NCI-H2081 treated with DMSO at 0.1 percent for 48 hours (cell line): ENCODE results near the gene CATSPERD.

Source experiments
- DNase-seq: peaks from one replicate; lab custom pipeline; 2025; lab: John Stamatoyannopoulos, UW

Gene CATSPERD

DNA sequence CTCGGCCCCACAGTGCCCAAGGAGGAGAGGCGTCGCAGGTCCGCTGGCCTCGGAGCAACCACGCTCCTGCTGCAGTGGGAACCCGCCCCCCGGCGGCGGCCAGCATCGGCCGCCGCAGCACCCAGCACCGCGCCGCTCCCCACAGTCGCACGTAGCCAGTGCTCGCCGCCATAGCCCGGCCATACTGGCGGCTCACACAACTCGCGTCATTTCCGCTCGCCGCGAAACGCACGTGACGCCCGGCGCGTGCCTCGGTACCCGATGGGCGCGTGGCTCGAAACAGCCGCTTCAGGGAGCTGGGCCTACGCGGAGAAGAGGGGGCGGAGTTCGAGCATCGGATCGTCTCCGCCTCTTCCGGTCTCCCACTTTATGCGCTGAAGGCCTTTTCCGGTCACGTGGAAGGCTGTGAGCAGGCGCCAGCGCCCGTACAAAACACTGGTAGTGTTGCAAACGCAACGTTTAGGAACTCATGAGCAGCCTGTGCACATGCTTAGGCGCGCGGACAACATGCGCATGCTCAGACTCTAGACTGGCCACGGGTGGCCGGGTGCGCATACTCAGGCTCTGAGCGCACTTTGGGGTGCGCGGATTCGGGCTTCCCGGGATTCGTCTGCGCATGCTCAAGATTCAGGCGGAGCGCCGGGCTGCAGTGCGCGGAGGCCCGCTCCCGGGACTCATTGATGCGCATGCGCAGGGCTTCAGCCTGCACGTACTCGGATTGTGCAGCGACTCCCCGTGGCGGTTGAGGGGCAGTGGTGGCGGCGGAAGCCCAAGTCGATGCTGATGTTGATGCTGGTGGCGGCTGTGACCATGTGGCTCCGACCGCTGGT is at the start of gene CATSPERD, which contains the start of gene LONP1:
Gene CATSPERD (plus strand): TSS at position 677 of the 830 bp plus-strand sequence. CDS start 101 bp downstream, at position 778.
Gene LONP1 (minus strand): TSS at position 186 of the 830 bp plus-strand sequence. CDS start 14 bp downstream, at position 172.
- DNase-seq, result peak; percentile 90

DNA sequence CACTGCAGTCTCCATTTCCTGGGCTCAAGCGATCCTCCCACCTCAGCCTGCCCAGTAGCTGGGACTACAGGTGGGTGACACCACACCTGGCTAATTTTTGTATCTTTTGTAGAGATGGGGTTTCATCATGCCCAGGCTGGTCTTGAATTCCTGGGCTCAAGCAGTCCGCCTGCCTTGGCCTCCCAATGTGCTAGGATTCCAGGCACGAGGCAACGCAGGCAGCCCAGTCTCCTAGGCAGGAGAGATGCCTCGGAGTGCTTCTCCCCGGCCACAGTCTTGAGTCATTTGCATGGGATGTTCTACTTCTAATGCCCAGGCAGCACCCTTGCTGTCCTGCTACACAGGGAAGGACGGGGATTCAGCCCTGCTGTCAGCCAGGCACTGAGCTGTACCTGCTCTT is 48.8 kb upstream of the CATSPERD start:
- no peak for DNase-seq

DNA sequence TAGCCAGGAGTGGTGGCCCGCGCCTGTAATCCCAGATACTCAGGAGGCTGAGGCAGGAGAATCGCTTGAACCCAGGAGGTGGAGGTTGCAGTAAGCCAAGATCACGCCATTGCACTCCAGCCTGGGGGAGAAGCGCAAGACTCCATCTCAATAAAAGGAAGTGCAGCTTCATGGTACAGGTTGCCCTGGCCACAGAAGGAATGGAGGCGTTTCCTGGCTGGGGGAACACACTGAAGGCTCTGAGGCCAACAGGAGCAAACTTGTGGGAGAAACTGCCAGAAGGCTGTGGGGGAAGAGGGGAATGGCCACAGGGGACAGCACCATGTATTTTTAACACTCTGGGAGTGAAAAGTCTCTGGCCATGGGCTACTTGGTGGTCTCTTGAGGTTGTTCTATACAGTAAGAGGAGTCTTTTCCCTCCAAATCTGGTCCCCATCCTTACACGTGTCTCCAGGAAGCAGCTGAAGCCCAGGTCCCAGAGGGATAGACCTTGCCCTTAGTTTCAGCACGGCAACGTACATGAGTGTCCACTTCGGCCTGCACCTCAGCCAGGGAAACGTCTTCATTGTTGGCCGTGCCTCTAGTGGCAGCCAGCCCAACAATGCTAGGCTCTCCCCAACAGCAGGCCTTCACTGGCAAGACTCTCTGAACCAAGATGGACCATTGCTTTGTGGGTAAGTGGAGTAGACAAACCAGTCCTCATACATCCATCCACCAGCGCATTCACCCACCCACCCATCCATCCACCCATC is 47.6 kb upstream of the CATSPERD start:
- no peak for DNase-seq

DNA sequence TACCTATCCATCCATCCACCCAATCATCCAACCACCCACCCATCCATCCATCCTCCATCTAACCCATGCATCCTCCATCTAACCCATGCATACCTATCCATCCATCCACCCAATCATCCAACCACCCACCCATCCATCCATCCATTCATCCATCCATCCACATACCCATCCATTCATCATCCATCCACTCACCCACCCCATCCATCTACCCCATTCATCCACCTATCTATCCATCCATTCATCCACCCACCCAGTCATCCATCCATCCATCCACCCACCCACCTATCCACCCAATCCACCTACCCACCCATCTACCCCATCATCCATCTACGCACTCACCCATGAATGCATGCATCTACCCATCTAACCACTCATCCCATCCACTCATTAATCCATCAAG is 46.7 kb upstream of the CATSPERD start:
- no peak for DNase-seq

- DNase-seq, result no peak
Observed at GRCh38 chr19:5674714-5675113, 45.7 kb upstream of the CATSPERD start.

DNA sequence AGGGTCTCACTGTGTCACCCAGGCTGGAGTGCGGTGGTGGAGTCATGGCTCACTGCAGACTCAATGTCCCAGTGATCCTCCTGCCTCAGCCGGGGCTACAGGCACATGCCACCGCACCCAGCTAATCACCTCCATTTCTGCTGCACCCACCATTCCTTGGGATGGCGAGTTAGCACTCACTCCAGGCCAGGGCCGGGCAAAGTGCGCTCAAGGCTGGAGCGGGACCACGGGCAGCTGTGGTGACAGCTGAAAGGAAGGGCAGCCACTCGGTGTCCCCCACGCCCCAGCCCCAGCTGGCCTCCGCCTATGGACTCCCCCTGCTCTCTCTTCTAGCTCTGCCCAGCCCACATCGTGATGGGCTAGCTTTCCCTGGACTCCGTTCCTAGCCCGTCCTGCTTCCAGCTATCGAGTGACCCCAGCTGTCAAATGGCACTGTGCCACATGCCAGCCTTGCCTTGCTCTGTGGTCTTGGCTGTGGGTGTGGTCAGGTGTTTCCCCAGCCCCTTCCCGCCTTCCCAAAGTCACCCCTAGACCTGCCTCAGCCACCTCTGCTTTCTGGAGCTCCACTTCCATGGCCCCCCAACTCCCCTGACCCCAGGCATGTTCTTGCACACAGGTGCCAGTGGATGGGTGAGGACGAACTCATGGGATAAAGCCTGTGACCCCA is 44.2 kb upstream of the CATSPERD start:
- DNase-seq, result no peak

DNA sequence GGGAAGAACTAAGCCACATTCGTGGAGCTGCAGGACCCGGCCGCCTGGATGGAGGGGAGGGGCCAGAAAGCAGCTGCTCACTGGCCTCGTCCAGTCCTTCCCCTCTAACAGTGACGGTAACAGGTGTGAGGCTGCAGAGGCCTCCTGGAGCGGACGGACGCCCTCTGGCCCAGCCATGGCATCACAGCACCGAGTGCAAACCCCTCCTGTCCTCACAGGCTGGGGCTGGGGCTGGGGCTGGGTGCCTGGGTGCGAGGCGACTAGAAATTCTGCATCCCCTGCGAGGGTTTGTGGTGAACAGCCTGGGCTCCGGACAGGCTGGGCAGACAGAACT is 43.7 kb upstream of the CATSPERD start:
- no peak for DNase-seq

DNA sequence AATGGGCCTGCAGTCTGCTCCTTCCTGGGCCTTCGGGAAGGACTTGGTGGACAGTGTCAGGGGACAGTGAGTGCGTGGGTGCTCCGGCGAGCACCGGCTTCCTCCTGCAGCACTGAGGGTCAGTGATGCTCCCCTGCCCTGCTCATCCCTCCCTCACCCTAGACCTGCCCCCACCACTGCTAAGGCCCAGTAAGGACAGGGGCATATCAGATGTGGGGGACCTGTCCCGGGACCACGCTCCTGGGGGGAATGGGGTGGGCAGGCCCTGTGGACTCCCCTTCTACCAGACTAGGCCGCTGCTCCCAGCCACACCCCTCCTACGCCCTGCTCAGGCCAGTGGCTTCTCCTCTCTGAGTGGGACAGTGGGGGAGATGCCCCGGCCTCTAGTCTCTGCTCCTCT is 43.3 kb upstream of the CATSPERD start:
- DNase-seq, result no peak

DNA sequence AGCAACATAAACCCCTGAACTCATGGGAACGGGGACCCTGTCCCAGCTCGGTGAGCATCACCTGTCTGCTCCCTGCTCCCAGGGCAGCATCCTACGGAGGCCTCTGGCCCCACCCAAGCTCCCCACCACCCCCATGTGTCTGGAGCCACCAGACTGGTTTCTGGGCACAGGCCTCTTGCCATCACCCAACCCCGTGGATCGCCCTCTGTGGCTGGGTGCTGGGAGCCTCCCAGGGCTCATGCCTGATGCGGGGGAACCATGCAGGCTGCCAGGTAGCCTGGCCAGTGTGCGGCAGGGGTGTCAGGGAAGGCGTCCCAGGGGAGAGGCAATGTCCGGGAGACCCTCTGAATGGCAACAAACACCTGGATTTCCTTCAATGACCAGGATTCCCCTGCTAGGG is 42.9 kb upstream of the CATSPERD start:
- DNase-seq, result no peak

GRCh38 chr19:5678071-5678718 is 42.2 kb upstream of the CATSPERD start:
- DNase-seq, result no peak

GRCh38 chr19:5679289-5680083 is 41.0 kb upstream of the CATSPERD start:
- DNase-seq, result no peak

DNA sequence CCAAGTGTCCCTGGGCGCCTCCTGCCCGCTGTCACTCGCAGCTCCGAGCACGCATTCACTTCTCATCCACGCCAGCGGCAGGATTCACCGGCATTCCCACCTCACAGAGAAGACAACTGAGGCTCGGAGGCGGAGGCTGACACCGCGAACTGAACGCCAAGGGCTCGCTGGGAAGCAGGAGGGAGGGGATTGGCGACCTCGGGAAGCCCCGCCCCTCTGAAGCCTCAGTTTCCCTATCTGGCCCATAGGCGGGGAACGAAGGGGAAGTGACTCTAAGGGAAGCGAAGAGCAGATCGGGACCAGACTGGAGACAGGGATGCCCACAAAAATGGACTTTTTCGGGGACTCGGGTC is 40.4 kb upstream of the CATSPERD start:
- no peak for DNase-seq

GRCh38 chr19:5680437-5681368 is 39.7 kb upstream of the CATSPERD start, which contains the start of the genes HSD11B1L and MICOS13:
HSD11B1L (plus strand) TSS chr19:5681027; CDS start chr19:5684833, 3,806 bp downstream.
MICOS13 (minus strand) TSS chr19:5680516; CDS start chr19:5680486, 30 bp downstream.
- DNase-seq, result peak; percentile 96

GRCh38 chr19:5681391-5682106 is 38.9 kb upstream of the CATSPERD start:
- DNase-seq, result no peak

DNA sequence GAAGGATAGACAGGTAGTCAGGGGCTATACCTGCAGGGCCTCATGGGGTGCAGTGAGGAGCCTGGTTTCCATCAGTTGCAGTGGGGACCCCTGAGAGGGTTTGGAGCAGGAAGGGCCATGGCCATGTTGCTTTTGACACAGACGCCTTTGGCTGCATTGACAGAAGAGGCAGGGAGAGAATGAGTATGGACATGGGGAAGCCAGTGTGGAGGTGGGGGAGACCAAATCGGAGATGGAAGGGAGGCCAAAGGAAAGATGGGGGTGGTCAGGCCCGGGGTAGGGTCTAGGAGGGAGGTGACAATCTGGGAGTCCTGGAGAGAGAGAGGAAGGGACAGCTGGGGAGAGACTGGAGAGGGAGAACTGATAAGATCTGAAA is 38.3 kb upstream of the CATSPERD start:
- no peak for DNase-seq

DNA sequence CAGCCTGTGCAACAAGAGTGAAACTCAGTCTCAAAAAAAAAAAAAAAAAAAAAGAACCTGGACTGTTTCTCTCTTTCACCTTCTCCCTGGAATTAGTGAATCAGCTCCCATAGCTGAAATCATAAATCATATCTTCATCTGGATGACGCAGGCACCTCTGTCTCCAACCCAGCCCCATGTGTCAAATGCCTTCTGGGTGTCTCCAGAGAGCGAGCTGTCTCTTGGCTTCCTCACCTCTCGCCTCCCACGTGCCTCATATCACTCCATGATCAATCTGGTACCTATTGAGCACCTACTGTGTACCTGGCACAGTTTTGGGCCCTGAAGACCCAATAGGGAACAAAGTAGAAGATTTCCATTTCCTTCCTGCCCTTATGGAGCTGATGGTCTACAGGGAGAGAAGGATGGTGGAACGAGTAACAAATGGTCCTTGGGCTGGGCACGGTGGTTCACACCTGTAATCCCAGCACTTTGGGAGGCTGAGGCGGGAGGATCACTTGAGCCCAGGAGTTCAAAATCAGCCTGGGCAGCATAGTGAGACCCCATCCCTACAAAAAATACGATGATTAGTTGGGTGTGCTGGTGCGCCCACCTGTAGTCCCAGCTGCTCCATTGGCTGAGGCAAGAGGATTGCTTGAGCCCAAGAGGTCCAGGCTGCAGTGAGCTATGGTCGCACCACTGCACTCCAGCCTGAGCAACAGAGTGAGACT is 37.1 kb upstream of the CATSPERD start:
- no peak for DNase-seq

GRCh38 chr19:5684694-5685430 is 35.6 kb upstream of the CATSPERD start:
- no peak for DNase-seq

DNA sequence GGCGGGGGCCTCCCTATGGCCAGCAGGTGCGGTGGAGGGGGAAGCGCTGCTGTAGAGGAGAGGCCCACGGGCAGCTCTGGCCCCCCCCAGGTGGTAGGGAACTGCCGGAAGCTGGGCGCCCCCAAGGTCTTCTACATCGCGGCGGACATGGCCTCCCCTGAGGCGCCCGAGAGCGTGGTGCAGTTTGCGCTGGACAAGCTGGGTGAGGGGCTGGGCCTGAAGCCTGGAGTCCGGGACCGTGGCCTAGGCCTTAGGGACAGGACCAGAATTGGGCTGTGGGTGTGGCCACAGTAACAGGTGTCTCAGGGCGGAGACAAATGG is 34.2 kb upstream of the CATSPERD start:
- no peak for DNase-seq
